Esophagus squamous epithelium (tissue), 4 donors: ENCODE results near the gene HSPA9.

Experiments used
- CTCF ChIP-seq, 6 experiments: fragments of 450-650 bp in 4 of 6; fragments of 200-600 bp in 2 of 6; sonication (generic) in 2 of 6; IDR thresholded peaks; one replicate each; pipeline ENCODE4 v1.5.1; 2016 to 2019; ENCODE audit warnings: antibody characterized with exemption in 6 of 6, mild to moderate bottlenecking in 4 of 6, moderate library complexity in 4 of 6
- POLR2A ChIP-seq, 4 donors: fragments of 450-650 bp; IDR thresholded peaks; one replicate each; pipeline ENCODE4 v1.6.1; 2017; ENCODE audit warnings: antibody characterized with exemption in 4 of 4, mild to moderate bottlenecking in 4 of 4, moderate library complexity in 3 of 4

- TF ChIP-seq CTCF (IDR thresholded peaks at IDR 0.05) (no peak), POLR2A (IDR thresholded peaks at IDR 0.05) (no peak)
Measured at GRCh38 chr5:138597661-138598400, 22.6 kb upstream of the HSPA9 start.
